Activated CD4-positive, alpha-beta T cell treated with anti-CD3 and anti-CD28 coated beads for 36 hours (primary cell): Measurements from ENCODE around the gene MRPS10. TPM values are rescaled to one million over a fixed set of nuclear protein-coding genes. Genes with fewer than 3 reads are reported as not detected.
"Not testable (repeated sequence)": the region's sequence is repeated elsewhere in the genome, so short reads cannot be mapped to it uniquely, and the experiment has no call there.

ENCODE experiments used
- ATAC-seq: fragments of 200-7000 bp; cut with Tn5 transposase; one replicate; pipeline ENCODE4 v1.10.0; 2021; ENCODE audit warnings: mild to moderate bottlenecking, moderate library complexity
- CTCF ChIA-PET: fragments of 350-600 bp; sonication (Branson Sonifier 250); formaldehyde crosslinking; loops from one replicate; lab custom pipeline; 2021; ENCODE audit warnings: antibody characterized with exemption; lab: Charles Lee
- POLR2A ChIA-PET: fragments of 350-600 bp; sonication (Branson Sonifier 250); formaldehyde crosslinking; loops from one replicate; lab custom pipeline; 2021; ENCODE audit warnings: antibody characterized with exemption, inconsistent platforms; lab: Charles Lee
- DNase-seq: peaks from one replicate; pipeline ENCODE4 v3.0.0-alpha.2; 2020
- H3K27ac Mint-ChIP-seq: one replicate; pipeline ENCODE4 v1.8.0; 2021; ENCODE audit warnings: mixed read lengths
- H3K27me3 Mint-ChIP-seq: one replicate; pipeline ENCODE4 v1.8.0; 2021; ENCODE audit warnings: mixed read lengths
- H3K36me3 Mint-ChIP-seq: one replicate; pipeline ENCODE4 v1.8.0; 2021; ENCODE audit warnings: low read depth, mixed read lengths
- H3K4me1 Mint-ChIP-seq: one replicate; pipeline ENCODE4 v1.8.0; 2021; ENCODE audit warnings: mixed read lengths
- H3K4me3 Mint-ChIP-seq: one replicate; pipeline ENCODE4 v1.8.0; 2021; ENCODE audit warnings: mild to moderate bottlenecking, moderate library complexity, mixed read lengths
- H3K9me3 Mint-ChIP-seq: one replicate; pipeline ENCODE4 v1.8.0; 2021; ENCODE audit warnings: low read depth, mixed read lengths
- intact Hi-C, 2 experiments: fragments of 100-400 bp; cut with DNase I in 1 of 2; cut with micrococcal nuclease in 1 of 2; formaldehyde crosslinking; loops; one replicate each; pipeline versions ENCODE4 v1.14.2 to v1.15.1; 2022 to 2024; cut with DNase I, micrococcal nuclease
- total RNA-seq, 2 experiments: library from RNA; stranded (reverse); gene quantifications; one replicate each; pipeline ENCODE4 v1.2.3, GENCODE V29; 2021

Gene MRPS10
- total RNA-seq, 2 experiments from 2014 or later, result 35.2 to 36.2 TPM

DNA sequence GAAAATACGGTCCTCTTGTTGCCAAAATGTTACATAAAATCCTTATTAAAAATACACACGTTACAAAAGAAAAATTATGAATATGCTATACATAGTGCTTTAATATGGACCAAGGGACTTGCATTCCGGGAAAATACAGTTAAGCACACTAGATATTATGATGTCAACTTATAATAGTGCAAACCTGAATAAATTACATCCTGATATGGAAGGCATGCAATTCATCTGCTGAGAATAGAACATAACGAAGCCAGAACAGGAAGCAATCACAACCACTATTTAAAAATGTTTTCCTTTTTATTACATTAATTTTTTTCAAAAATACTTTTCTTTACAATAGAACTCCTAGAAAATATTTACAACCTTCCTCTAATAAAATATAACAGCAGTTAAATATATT, 7.8 kb upstream of the MRPS10 start:
- Mint-ChIP-seq H3K27ac (no peak overlapping the region), H3K4me1 (peaks cover 26% of the 10 kb centered on the region), H3K27me3 (no peaks in the 10 kb centered on the region), H3K4me3 (no peak overlapping the region), H3K9me3 (no peaks in the 10 kb centered on the region), H3K36me3 (peaks cover 2% of the 10 kb centered on the region)
- ATAC-seq, result no peak
- ChIA-PET CTCF (interaction anchor here (0.7 to 3.6 kb wide), 6 partner anchors 8 to 322 kb away, joined by 3 to 24 read pairs (median 3); partner anchors contain the start of gene MRPS10), POLR2A (no interaction called here)
- DNase-seq, result no peak
- intact Hi-C loops, result loop anchor here in 1 of 2 experiments (2.0 kb wide), 1 partner anchor 321 kb away; no protein-coding TSS in a partner anchor

DNA sequence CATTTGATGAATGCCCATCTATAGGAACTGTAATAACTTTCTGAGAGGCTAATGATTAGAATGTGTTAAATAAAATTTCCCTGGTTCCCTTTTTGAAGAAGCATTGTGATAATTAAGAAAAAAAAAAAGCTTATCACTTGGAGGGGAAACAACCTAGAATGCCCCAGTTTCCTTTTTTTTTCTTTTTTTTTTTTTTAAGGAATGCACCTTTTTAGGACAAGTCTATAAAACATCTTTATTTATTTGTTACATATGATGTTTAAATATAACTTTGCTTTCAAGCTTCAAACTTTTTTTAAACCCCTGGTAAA, 7.3 kb upstream of the MRPS10 start:
- Mint-ChIP-seq H3K27me3 (no peaks in the 10 kb centered on the region), H3K27ac (no peak overlapping the region), H3K36me3 (peaks cover 2% of the 10 kb centered on the region), H3K4me3 (no peak overlapping the region), H3K9me3 (no peaks in the 10 kb centered on the region), H3K4me1 (peaks cover 26% of the 10 kb centered on the region)
- ATAC-seq, result no peak
- no peak for DNase-seq
- intact Hi-C loops, result loop anchor here in 1 of 2 experiments (2.0 kb wide), 1 partner anchor 322 kb away; no protein-coding TSS in a partner anchor
- ChIA-PET POLR2A (no interaction called here), CTCF (interaction anchor here (0.7 to 3.6 kb wide), 5 partner anchors 9 to 322 kb away, joined by 3 to 24 read pairs (median 3); partner anchors contain the start of gene MRPS10)

DNA sequence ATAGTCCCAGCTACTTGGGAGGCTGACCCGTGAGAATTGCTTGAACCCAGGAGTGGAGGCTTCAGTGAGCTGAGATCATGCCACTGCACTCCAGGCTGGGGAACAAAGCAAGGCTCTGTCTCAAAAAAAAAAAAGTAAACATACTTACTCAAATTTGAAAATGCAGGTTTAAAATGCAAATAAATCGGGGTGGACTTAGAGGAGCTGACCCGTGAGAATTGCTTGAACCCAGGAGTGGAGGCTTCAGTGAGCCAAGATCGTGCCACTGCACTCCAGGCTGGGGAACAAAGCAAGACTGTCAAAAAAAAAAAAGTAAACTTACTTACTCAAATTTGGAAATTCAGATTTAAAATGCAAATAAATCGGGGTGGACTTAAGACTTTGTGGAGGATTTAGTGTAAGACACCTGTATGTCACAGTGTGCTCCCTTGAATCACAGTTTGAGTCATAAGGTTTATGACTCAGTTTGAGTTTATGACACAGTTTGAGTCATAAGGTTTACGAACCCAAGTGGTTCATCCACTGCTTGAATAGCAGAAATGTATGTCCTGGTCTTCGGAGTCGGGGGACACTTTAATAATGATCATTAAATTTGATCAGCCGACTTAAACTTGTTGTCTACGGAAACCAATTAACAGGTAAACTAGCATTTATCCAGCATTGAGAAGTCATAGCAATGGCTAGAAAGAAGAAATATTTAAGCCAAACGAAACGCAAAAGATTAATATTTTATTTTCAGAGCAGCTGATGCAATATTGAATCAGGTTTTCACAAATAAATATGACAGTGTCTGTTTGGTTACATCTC, 6.8 kb upstream of the MRPS10 start:
- Mint-ChIP-seq H3K27ac (peak overlapping the region; percentile 73), H3K4me3 (peak overlapping the region; percentile 47), H3K27me3 (no peaks in the 10 kb centered on the region), H3K4me1 (peaks cover 26% of the 10 kb centered on the region), H3K36me3 (peaks cover 1% of the 10 kb centered on the region), H3K9me3 (no peaks in the 10 kb centered on the region)
- intact Hi-C loops, result loop anchor here (1.0 to 2.0 kb wide), 2 partner anchors 116 to 322 kb away; no protein-coding TSS in a partner anchor
- ChIA-PET CTCF (interaction anchor here (0.5 to 3.6 kb wide), 10 partner anchors 8 to 678 kb away, joined by 3 to 24 read pairs (median 3); partner anchors contain the start of gene MRPS10), POLR2A (no interaction called here)
- no peak for DNase-seq
- peak; percentile 98 for ATAC-seq

DNA sequence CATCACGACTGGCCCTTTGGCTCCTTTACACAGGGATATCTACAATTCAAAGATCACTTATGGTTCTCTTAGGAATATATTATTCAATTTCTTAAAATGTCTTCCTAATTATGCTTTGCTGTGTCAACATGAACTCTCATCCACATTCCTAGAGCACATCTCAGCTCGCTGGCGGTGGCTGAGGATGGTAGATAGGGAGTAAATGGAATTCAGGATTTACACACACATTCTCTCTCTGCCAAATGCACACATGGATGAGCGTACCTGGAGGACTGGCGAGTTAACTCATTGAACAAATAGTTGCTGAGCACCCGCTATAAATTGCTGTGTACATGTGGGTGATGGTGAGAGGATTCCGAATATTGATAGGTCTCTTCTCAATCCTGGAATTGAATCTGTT, 4.8 kb upstream of the MRPS10 start:
- Mint-ChIP-seq H3K27me3 (no peaks in the 10 kb centered on the region), H3K4me1 (peaks cover 26% of the 10 kb centered on the region), H3K27ac (no peak overlapping the region), H3K4me3 (no peak overlapping the region), H3K9me3 (no peaks in the 10 kb centered on the region), H3K36me3 (peaks cover 2% of the 10 kb centered on the region)
- no peak for ATAC-seq
- intact Hi-C loops, result no loop called here
- DNase-seq, result no peak
- ChIA-PET CTCF (interaction anchor here (1.0 to 1.9 kb wide), 2 partner anchors 326 to 435 kb away, joined by 3 to 7 read pairs; partner anchors contain the start of gene TOMM6), POLR2A (no interaction called here)

DNA sequence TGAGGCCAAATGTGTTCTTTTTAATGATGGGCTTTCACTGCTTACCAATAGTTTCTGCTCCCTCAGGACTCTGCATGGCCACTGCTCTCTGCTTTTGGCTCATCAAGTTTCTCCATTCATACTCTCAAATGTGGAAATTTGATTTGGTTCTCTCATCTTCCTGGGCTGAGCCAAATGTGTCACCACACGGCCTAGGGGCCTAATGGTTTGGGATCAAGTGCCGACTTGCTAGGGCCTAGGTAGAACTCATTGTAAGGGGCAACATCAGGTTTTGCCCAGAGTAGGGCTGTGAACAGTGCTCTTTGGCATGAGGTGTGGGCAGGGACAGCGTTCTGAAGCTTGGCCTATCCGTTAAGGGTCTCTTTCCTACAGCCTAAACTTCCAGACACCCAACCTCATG, 3.9 kb upstream of the MRPS10 start:
- CTCF ChIA-PET, result interaction anchor here (0.5 to 1.9 kb wide), 3 partner anchors 176 to 343 kb away, joined by 3 to 7 read pairs (median 3); no protein-coding TSS in a partner anchor

GRCh38 chr6:42220807-42221206, 3.1 kb upstream of the MRPS10 start:
- Mint-ChIP-seq H3K9me3 (no peaks in the 10 kb centered on the region), H3K4me1 (peaks cover 35% of the 10 kb centered on the region), H3K36me3 (peaks cover 7% of the 10 kb centered on the region), H3K27me3 (no peaks in the 10 kb centered on the region), H3K4me3 (no peak overlapping the region), H3K27ac (peak overlapping the region; percentile 53)
- peak; percentile 35 for DNase-seq
- ChIA-PET POLR2A (no interaction called here), CTCF (interaction anchor here (0.7 kb wide), 1 partner anchor 327 kb away, joined by 3 read pairs; no protein-coding TSS in a partner anchor)
- no peak for ATAC-seq
- intact Hi-C loops, result no loop called here

More for the DNA sequence above, 3.9 kb upstream of the MRPS10 start:
- ATAC-seq (no peak), DNase-seq (no peak)
- Mint-ChIP-seq H3K36me3 (peaks cover 3% of the 10 kb centered on the region), H3K27me3 (no peaks in the 10 kb centered on the region), H3K27ac (no peak overlapping the region), H3K9me3 (no peaks in the 10 kb centered on the region), H3K4me3 (no peak overlapping the region), H3K4me1 (peaks cover 30% of the 10 kb centered on the region)
- intact Hi-C loops, result no loop called here
- POLR2A ChIA-PET, result no interaction called here

GRCh38 chr6:42217157-42217518, 523 bp downstream of the MRPS10 start:
- peak overlapping the region; percentile 95 for H3K27ac Mint-ChIP-seq
- no peak for DNase-seq
- no peaks in the 10 kb centered on the region for H3K27me3 Mint-ChIP-seq
- peaks cover 22% of the 10 kb centered on the region for H3K36me3 Mint-ChIP-seq
- H3K9me3 Mint-ChIP-seq, result no peaks in the 10 kb centered on the region
- intact Hi-C loops, result loop anchor here (1.0 to 5.0 kb wide), 13 partner anchors 140 to 796 kb away; partner anchors contain the start of genes BYSL (in 2 of the 2), MED20 (in 2 of the 2), PRICKLE4 (in 2 of the 2) and MEA1 (in 1 of the 2)
- ChIA-PET POLR2A (interaction anchor here (0.5 to 0.6 kb wide), 2 partner anchors 9 to 509 kb away, joined by 3 read pairs; no protein-coding TSS in a partner anchor), CTCF (interaction anchor here (0.6 to 3.8 kb wide), 17 partner anchors 9 to 450 kb away, joined by 3 to 24 read pairs (median 4); partner anchors contain the start of gene UBR2)
- no peak for ATAC-seq
- H3K4me3 Mint-ChIP-seq, result peak overlapping the region; percentile 100
- peaks cover 32% of the 10 kb centered on the region for H3K4me1 Mint-ChIP-seq

GRCh38 chr6:42216495-42216894, 1.2 kb downstream of the MRPS10 start:
- Mint-ChIP-seq H3K4me3 (peak overlapping the region; percentile 100), H3K36me3 (peaks cover 22% of the 10 kb centered on the region), H3K4me1 (peaks cover 30% of the 10 kb centered on the region), H3K27ac (peak overlapping the region; percentile 63)
- H3K27me3 Mint-ChIP-seq, ATAC-seq, H3K9me3 Mint-ChIP-seq, DNase-seq: not testable (repeated sequence)
- ChIA-PET POLR2A (interaction anchor here (0.6 kb wide), 1 partner anchor 508 kb away, joined by 3 read pairs; no protein-coding TSS in a partner anchor), CTCF (interaction anchor here (0.8 to 3.8 kb wide), 11 partner anchors 9 to 450 kb away, joined by 3 to 24 read pairs (median 5); partner anchors contain the start of genes GUCA1B and UBR2)
- intact Hi-C loops, result loop anchor here (2.0 to 5.0 kb wide), 8 partner anchors 139 to 796 kb away; partner anchors contain the start of genes MEA1 (in 1 of the 2), PRICKLE4 (in 1 of the 2), RPL7L1 (in 1 of the 2) and TBCC (in 1 of the 2)

GRCh38 chr6:42212442-42212841, 5.2 kb downstream of the MRPS10 start:
- ChIA-PET POLR2A (no interaction called here), CTCF (interaction anchor here (0.7 to 2.1 kb wide), 2 partner anchors 42 to 325 kb away, joined by 3 to 5 read pairs; no protein-coding TSS in a partner anchor)
- ATAC-seq, result no peak

GRCh38 chr6:42211726-42212125, 5.9 kb downstream of the MRPS10 start:
- H3K4me1 Mint-ChIP-seq, result peaks cover 30% of the 10 kb centered on the region
- no peak overlapping the region for H3K27ac Mint-ChIP-seq
- ChIA-PET CTCF (interaction anchor here (0.7 to 2.1 kb wide), 3 partner anchors 42 to 326 kb away, joined by 3 to 5 read pairs (median 3); no protein-coding TSS in a partner anchor), POLR2A (no interaction called here)
- H3K36me3 Mint-ChIP-seq, result peaks cover 43% of the 10 kb centered on the region
- intact Hi-C loops, result no loop called here
- no peaks in the 10 kb centered on the region for H3K27me3 Mint-ChIP-seq
- no peaks in the 10 kb centered on the region for H3K9me3 Mint-ChIP-seq
- no peak overlapping the region for H3K4me3 Mint-ChIP-seq
- no peak for ATAC-seq
- DNase-seq, result no peak

More at GRCh38 chr6:42212442-42212841, 5.2 kb downstream of the MRPS10 start:
- H3K36me3 Mint-ChIP-seq, result peaks cover 43% of the 10 kb centered on the region
- no peak for DNase-seq
- no peaks in the 10 kb centered on the region for H3K27me3 Mint-ChIP-seq
- H3K9me3 Mint-ChIP-seq, result no peaks in the 10 kb centered on the region
- peaks cover 32% of the 10 kb centered on the region for H3K4me1 Mint-ChIP-seq
- no peak overlapping the region for H3K4me3 Mint-ChIP-seq
- intact Hi-C loops, result no loop called here
- no peak overlapping the region for H3K27ac Mint-ChIP-seq

- ChIA-PET POLR2A (no interaction called here), CTCF (no interaction called here)
- intact Hi-C loops, result no loop called here
- Mint-ChIP-seq H3K27me3 (no peaks in the 10 kb centered on the region), H3K4me3 (no peak overlapping the region), H3K4me1 (peaks cover 20% of the 10 kb centered on the region), H3K27ac (no peak overlapping the region), H3K9me3 (no peaks in the 10 kb centered on the region), H3K36me3 (peaks cover 43% of the 10 kb centered on the region)
- DNase-seq (no peak), ATAC-seq (no peak)
Measured at GRCh38 chr6:42210551-42210950, 7.1 kb downstream of the MRPS10 start.
